OCI-LY7 (cell line): ENCODE measurements around the gene PYDC1. TPM values are rescaled to one million over a fixed set of nuclear protein-coding genes. Genes with fewer than 3 reads are reported as not detected.

ENCODE experiments used
- BruUV-seq: library from RNA; stranded (reverse); fragments of 400-500 nt; replicated peaks from 2 replicates; lab custom pipeline; 2021; lab: Mats Ljungman, UMichigan
- CTCF ChIA-PET: fragments of 300-600 bp; sonication (Branson Sonifier 250); formaldehyde crosslinking; loops from one replicate; lab custom pipeline; 2022; ENCODE audit warnings: antibody characterized with exemption; ENCODE audit not compliant: unreplicated experiment; lab: Charles Lee
- POLR2A ChIA-PET: fragments of 300-600 bp; sonication (Branson Sonifier 250); formaldehyde crosslinking; loops from one replicate; lab custom pipeline; 2022; ENCODE audit warnings: antibody characterized with exemption; lab: Charles Lee
- DNase-seq: peaks from one replicate; pipeline ENCODE4 v3.0.0-alpha.2; 2015; ENCODE audit warnings: low spot score
- H2AFZ ChIP-seq: fragments of 200-600 bp; sonication (generic), shearing (Covaris generic); 2 replicates; pipeline ENCODE4 v1.6.1; 2014; ENCODE audit warnings: mild to moderate bottlenecking, antibody characterized with exemption, low read length, moderate library complexity
- H3K27ac ChIP-seq: fragments of 200-600 bp; sonication (generic); 2 replicates; pipeline ENCODE4 v1.5.1; 2014; ENCODE audit warnings: mixed run types, low read depth, mild to moderate bottlenecking, moderate library complexity, low read length, inconsistent platforms; ENCODE audit not compliant: poor library complexity, severe bottlenecking
- H3K36me3 ChIP-seq: fragments of 200-600 bp; sonication (generic); 2 replicates; pipeline ENCODE4 v1.6.1; 2014; ENCODE audit warnings: mild to moderate bottlenecking, antibody characterized with exemption, low read length, moderate library complexity, mixed read lengths; ENCODE audit not compliant: insufficient read depth
- H3K4me1 ChIP-seq: fragments of 200-600 bp; sonication (generic); 2 replicates; pipeline ENCODE4 v1.5.1; 2014; ENCODE audit warnings: mild to moderate bottlenecking, low read length; ENCODE audit not compliant: insufficient read depth, poor library complexity, severe bottlenecking
- H3K4me2 ChIP-seq: fragments of 200-600 bp; sonication (generic); 2 replicates; pipeline ENCODE4 v1.6.1; 2014; ENCODE audit warnings: mild to moderate bottlenecking, low read length
- H3K4me3 ChIP-seq: fragments of 200-600 bp; sonication (generic); 2 replicates; pipeline ENCODE4 v1.5.1; 2014; ENCODE audit warnings: mild to moderate bottlenecking, low read depth, low read length; ENCODE audit not compliant: poor library complexity, severe bottlenecking
- H3K79me2 ChIP-seq: fragments of 200-600 bp; sonication (generic); 2 replicates; pipeline ENCODE4 v1.6.1; 2016; ENCODE audit warnings: low read depth, mild to moderate bottlenecking, low read length, moderate library complexity, mixed read lengths; ENCODE audit not compliant: insufficient read depth
- H3K9me2 ChIP-seq: fragments of 200-600 bp; sonication (generic); 2 replicates; pipeline ENCODE4 v1.6.1; 2016; ENCODE audit warnings: mild to moderate bottlenecking, low read length, mixed read lengths; ENCODE audit not compliant: insufficient read depth
- H3K9me3 ChIP-seq: fragments of 200-600 bp; sonication (generic); 2 replicates; pipeline ENCODE4 v1.6.1; 2014; ENCODE audit warnings: mild to moderate bottlenecking, mixed run types, low read length, mixed read lengths
- H4K20me1 ChIP-seq: fragments of 200-600 bp; sonication (generic); 2 replicates; pipeline ENCODE4 v1.6.1; 2014; ENCODE audit warnings: mild to moderate bottlenecking, antibody characterized with exemption, low read length, moderate library complexity, mixed read lengths; ENCODE audit not compliant: insufficient read depth
- CTCF ChIP-seq: fragments of 200-600 bp; sonication (generic); conservative IDR thresholded peaks from 2 replicates; pipeline ENCODE4 v1.5.1; 2014; ENCODE audit warnings: mild to moderate bottlenecking, antibody characterized with exemption, low read length, moderate library complexity, mixed read lengths
- EZH2phosphoT487 ChIP-seq: fragments of 200-600 bp; sonication (generic); IDR thresholded peaks from 2 replicates; pipeline ENCODE4 v1.6.1; 2018; ENCODE audit warnings: low read depth, borderline replicate concordance, mild to moderate bottlenecking, mixed run types, antibody characterized with exemption, low read length, moderate library complexity, mixed read lengths
- intact Hi-C: fragments of 100-400 bp; cut with micrococcal nuclease; formaldehyde crosslinking; loops from one replicate; pipeline ENCODE4 v1.10.0; 2022; ENCODE audit not compliant: unreplicated experiment
- total RNA-seq, 2 experiments: library from RNA; depleted of rRNA in 1 of 2; stranded (reverse); fragments of >200 nt in 1 of 2; shearing (Covaris generic) in 1 of 2; gene quantifications; 2 replicates each; pipeline ENCODE4 v1.2.3, GENCODE V29; 2014 to 2022

PYDC1 gene
- total RNA-seq, 2 experiments from 2014 or later, result not detected

GRCh38 chr16:31251435-31251834 lies 34.5 kb upstream of the PYDC1 start:
- H3K4me2 ChIP-seq, result no peak overlapping the region
- H3K9me3 ChIP-seq, result no peaks in the 10 kb centered on the region
- BruUV-seq, result no TSS peak
- H3K79me2 ChIP-seq, result no peaks in the 10 kb centered on the region
- H3K27ac ChIP-seq, result no peak overlapping the region
- no peaks in the 10 kb centered on the region for H3K4me1 ChIP-seq
- POLR2A ChIA-PET, result no interaction called here
- H3K36me3 ChIP-seq, result no peaks in the 10 kb centered on the region
- CTCF ChIA-PET, result no interaction called here
- H2AFZ ChIP-seq, result no peak overlapping the region
- DNase-seq, result no peak
- TF ChIP-seq CTCF (no peak), EZH2phosphoT487 (no peak)
- intact Hi-C loops, result no loop called here
- H4K20me1 ChIP-seq, result no peaks in the 10 kb centered on the region
- no peaks in the 10 kb centered on the region for H3K9me2 ChIP-seq
- no peak overlapping the region for H3K4me3 ChIP-seq

GRCh38 chr16:31250782-31251384 lies 33.9 kb upstream of the PYDC1 start:
- BruUV-seq, result no TSS peak
- Histone ChIP-seq H3K27ac (no peak overlapping the region), H3K9me2 (no peaks in the 10 kb centered on the region), H3K9me3 (no peaks in the 10 kb centered on the region), H3K4me2 (no peak overlapping the region), H3K4me3 (no peak overlapping the region), H3K36me3 (no peaks in the 10 kb centered on the region), H3K79me2 (no peaks in the 10 kb centered on the region), H2AFZ (no peak overlapping the region), H3K4me1 (no peaks in the 10 kb centered on the region), H4K20me1 (no peaks in the 10 kb centered on the region)
- TF ChIP-seq CTCF (no peak), EZH2phosphoT487 (no peak)
- intact Hi-C loops, result no loop called here
- no peak for DNase-seq
- CTCF ChIA-PET, result no interaction called here
- POLR2A ChIA-PET, result no interaction called here

- intact Hi-C loops, result no loop called here
- TF ChIP-seq EZH2phosphoT487, result no peak
- POLR2A ChIA-PET, result no interaction called here
- no peak overlapping the region for H3K27ac ChIP-seq
- H3K36me3 ChIP-seq, result no peaks in the 10 kb centered on the region
- no peaks in the 10 kb centered on the region for H3K79me2 ChIP-seq
- H3K4me2 ChIP-seq, result no peak overlapping the region
- no peaks in the 10 kb centered on the region for H3K9me2 ChIP-seq
- no peak overlapping the region for H3K4me3 ChIP-seq
- DNase-seq, result no peak
- CTCF ChIA-PET, result no interaction called here
- H2AFZ ChIP-seq, result no peak overlapping the region
- H3K4me1 ChIP-seq, result peaks cover 11% of the 10 kb centered on the region
- no TSS peak for BruUV-seq
- H4K20me1 ChIP-seq, result no peaks in the 10 kb centered on the region
- H3K9me3 ChIP-seq, result no peaks in the 10 kb centered on the region
These were observed 31.4 kb upstream of the PYDC1 start for GRCh38 chr16:31248344-31248743.
